Activated CD4-positive, alpha-beta memory T cell treated with anti-CD3 and anti-CD28 coated beads for 36 hours (primary cell): ENCODE results near the gene INTS4. TPM values are rescaled to one million over a fixed set of nuclear protein-coding genes. Genes with fewer than 3 reads are reported as not detected.
A peak's percentile ranks its signal among the peaks of the same experiment; 100 is the strongest.
"Not testable (repeated sequence)": the region's sequence is repeated elsewhere in the genome, so short reads cannot be mapped to it uniquely, and the experiment has no call there.

Experiments used
- CTCF ChIA-PET: fragments of 350-600 bp; sonication (Branson Sonifier 250); formaldehyde crosslinking; loops from one replicate; lab custom pipeline; 2021; ENCODE audit warnings: antibody characterized with exemption, inconsistent platforms; lab: Charles Lee
- POLR2A ChIA-PET: fragments of 350-600 bp; sonication (Branson Sonifier 250); formaldehyde crosslinking; loops from one replicate; lab custom pipeline; 2021; ENCODE audit warnings: antibody characterized with exemption; lab: Charles Lee
- DNase-seq: peaks from one replicate; pipeline ENCODE4 v3.0.0-alpha.2; 2020
- H3K27ac Mint-ChIP-seq: one replicate; pipeline ENCODE4 v1.8.0; 2021; ENCODE audit warnings: mixed read lengths
- H3K27me3 Mint-ChIP-seq: one replicate; pipeline ENCODE4 v1.8.0; 2021; ENCODE audit warnings: mixed read lengths
- H3K36me3 Mint-ChIP-seq: one replicate; pipeline ENCODE4 v1.8.0; 2021; ENCODE audit warnings: mixed read lengths
- H3K4me1 Mint-ChIP-seq: one replicate; pipeline ENCODE4 v1.8.0; 2021; ENCODE audit warnings: low read depth, mixed read lengths
- H3K4me3 Mint-ChIP-seq: one replicate; pipeline ENCODE4 v1.8.0; 2021; ENCODE audit warnings: mild to moderate bottlenecking, mixed read lengths
- H3K9me3 Mint-ChIP-seq: one replicate; pipeline ENCODE4 v1.8.0; 2021; ENCODE audit warnings: mixed read lengths
- intact Hi-C: fragments of 100-400 bp; cut with micrococcal nuclease; formaldehyde crosslinking; loops from one replicate; pipeline ENCODE4 v1.15.1; 2023
- total RNA-seq, 2 experiments: library from RNA; stranded (reverse); gene quantifications; one replicate each; pipeline ENCODE4 v1.2.3, GENCODE V29; 2021

The INTS4 gene
- total RNA-seq, 2 experiments from 2014 or later, result 53.5 to 55.3 TPM

GRCh38 chr11:78019808-78020207 lies 25.3 kb upstream of the INTS4 start:
- H3K4me1 Mint-ChIP-seq, result no peaks in the 10 kb centered on the region
- POLR2A ChIA-PET, result no interaction called here

DNA sequence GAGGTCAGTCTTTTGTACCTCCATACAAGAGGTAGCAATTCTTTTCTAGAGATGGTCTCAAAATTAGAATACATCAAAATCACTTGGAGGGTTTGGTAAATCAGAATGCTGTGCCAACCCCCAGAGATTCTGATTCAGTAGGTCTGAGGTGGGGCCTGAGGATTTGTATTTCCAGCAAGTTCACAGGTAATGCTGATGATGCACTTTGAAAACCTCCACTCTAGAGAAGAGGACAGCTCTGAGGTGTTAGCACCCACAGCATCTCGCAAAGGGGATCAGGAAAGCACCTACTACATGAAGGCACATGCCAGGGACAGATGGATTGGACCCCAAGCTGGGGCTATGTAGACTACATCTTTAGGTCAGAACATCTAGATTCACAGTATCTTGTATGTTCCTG lies 21.4 kb upstream of the INTS4 start:
- Mint-ChIP-seq H3K4me1 (no peaks in the 10 kb centered on the region), H3K36me3 (no peaks in the 10 kb centered on the region), H3K27ac (no peak overlapping the region), H3K9me3 (no peaks in the 10 kb centered on the region), H3K27me3 (no peaks in the 10 kb centered on the region), H3K4me3 (no peak overlapping the region)
- DNase-seq, result no peak
- ChIA-PET POLR2A (no interaction called here), CTCF (no interaction called here)
- intact Hi-C loops, result no loop called here

More at GRCh38 chr11:78019808-78020207, 25.3 kb upstream of the INTS4 start:
- H3K9me3 Mint-ChIP-seq, result no peaks in the 10 kb centered on the region
- no peaks in the 10 kb centered on the region for H3K36me3 Mint-ChIP-seq
- H3K27ac Mint-ChIP-seq, result no peak overlapping the region
- CTCF ChIA-PET, result interaction anchor here (1.4 kb wide), 1 partner anchor 26 kb away, joined by 7 read pairs; no protein-coding TSS in a partner anchor
- no peak overlapping the region for H3K4me3 Mint-ChIP-seq
- DNase-seq, result no peak
- peaks cover 12% of the 10 kb centered on the region for H3K27me3 Mint-ChIP-seq
- intact Hi-C loops, result no loop called here

DNA sequence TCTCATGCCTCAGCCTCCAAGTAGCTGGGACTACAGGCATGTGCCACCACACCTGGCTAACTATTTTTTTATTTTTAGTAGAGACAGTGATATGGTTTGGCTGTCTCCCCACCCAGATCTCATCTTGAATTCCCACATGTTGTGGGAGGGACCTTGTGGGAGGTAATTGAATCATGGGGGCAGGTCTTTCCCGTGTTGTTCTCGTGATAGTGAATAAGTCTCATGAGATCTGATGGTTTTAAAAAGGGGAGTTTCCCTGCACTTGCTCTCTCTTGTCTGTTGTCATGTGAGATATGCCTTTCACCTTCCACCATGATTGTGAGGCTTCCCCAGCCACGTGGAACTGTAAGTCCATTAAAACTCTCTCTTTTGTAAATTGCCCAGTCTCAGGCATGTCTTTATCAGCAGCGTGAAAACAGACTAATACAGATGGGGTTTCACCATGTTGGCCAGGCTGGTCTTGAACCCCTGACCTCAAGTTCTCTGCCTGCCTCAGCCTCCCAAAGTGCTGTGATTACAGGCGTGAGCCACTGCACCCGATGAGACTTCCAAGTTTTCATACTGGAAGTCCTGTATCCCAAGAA lies 20.6 kb upstream of the INTS4 start:
- POLR2A ChIA-PET, result not testable (repeated sequence)

DNA sequence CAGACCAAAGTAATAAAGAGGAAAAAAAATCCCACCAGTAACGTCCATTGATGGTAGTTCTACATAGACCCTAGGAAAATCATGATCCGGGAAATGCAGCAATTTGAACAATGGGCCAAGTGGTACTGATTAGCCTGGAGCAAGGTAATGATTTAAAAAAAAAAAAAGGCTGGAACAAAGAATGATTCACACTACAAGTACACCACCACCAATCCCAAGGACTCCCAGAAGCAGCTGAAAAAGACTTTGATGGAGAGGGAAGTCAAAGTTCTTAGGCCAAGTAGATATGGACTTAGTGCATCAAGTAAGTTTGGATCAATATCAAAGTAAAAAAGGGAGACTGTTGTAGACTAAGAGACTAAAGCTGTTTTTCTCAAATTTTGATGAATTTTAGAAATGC lies 16.8 kb upstream of the INTS4 start:
- no peaks in the 10 kb centered on the region for H3K27me3 Mint-ChIP-seq
- intact Hi-C loops, result no loop called here
- H3K4me3 Mint-ChIP-seq, result no peak overlapping the region
- H3K4me1 Mint-ChIP-seq, result no peaks in the 10 kb centered on the region
- no peaks in the 10 kb centered on the region for H3K9me3 Mint-ChIP-seq
- CTCF ChIA-PET, result no interaction called here
- H3K36me3 Mint-ChIP-seq, result no peaks in the 10 kb centered on the region
- no peak for DNase-seq
- no peak overlapping the region for H3K27ac Mint-ChIP-seq
- POLR2A ChIA-PET, result no interaction called here

More for the DNA sequence above, 20.6 kb upstream of the INTS4 start:
- H3K9me3 Mint-ChIP-seq, CTCF ChIA-PET, intact Hi-C loops, H3K36me3 Mint-ChIP-seq, H3K4me1 Mint-ChIP-seq, DNase-seq, H3K4me3 Mint-ChIP-seq, H3K27me3 Mint-ChIP-seq, H3K27ac Mint-ChIP-seq: not testable (repeated sequence)

GRCh38 chr11:78010755-78011154 lies 16.3 kb upstream of the INTS4 start:
- ChIA-PET POLR2A (no interaction called here), CTCF (interaction anchor here (1.4 kb wide), 1 partner anchor 11 kb away, joined by 4 read pairs; no protein-coding TSS in a partner anchor)
- no peak for DNase-seq
- no peaks in the 10 kb centered on the region for H3K27me3 Mint-ChIP-seq
- no peaks in the 10 kb centered on the region for H3K9me3 Mint-ChIP-seq
- H3K4me1 Mint-ChIP-seq, result no peaks in the 10 kb centered on the region
- no peaks in the 10 kb centered on the region for H3K36me3 Mint-ChIP-seq
- intact Hi-C loops, result no loop called here
- no peak overlapping the region for H3K4me3 Mint-ChIP-seq
- no peak overlapping the region for H3K27ac Mint-ChIP-seq

DNA sequence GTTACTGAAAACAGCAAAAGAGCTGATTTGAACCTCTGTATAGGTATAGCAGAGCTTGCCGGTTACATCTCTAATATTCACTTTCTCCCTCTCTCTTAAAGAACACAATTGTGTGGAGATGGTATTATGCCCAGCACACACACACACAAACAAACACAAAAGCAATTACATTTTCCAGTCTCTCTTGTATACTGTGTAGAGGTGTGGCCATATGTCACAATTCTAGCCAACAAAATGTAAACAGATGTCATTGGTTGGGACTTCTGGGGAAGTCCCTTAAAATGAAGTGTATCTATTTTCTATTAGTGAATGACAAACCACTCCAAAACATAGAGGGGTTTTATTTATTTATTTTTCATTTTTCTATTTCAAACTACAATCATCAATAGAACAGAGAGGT lies 15.8 kb upstream of the INTS4 start:
- Mint-ChIP-seq H3K36me3 (no peaks in the 10 kb centered on the region), H3K4me3 (no peak overlapping the region), H3K27ac (no peak overlapping the region), H3K9me3 (no peaks in the 10 kb centered on the region), H3K4me1 (no peaks in the 10 kb centered on the region), H3K27me3 (no peaks in the 10 kb centered on the region)
- no peak for DNase-seq
- ChIA-PET CTCF (interaction anchor here (0.6 to 1.4 kb wide), 2 partner anchors 11 to 36 kb away, joined by 3 to 4 read pairs; no protein-coding TSS in a partner anchor), POLR2A (no interaction called here)
- intact Hi-C loops, result no loop called here

DNA sequence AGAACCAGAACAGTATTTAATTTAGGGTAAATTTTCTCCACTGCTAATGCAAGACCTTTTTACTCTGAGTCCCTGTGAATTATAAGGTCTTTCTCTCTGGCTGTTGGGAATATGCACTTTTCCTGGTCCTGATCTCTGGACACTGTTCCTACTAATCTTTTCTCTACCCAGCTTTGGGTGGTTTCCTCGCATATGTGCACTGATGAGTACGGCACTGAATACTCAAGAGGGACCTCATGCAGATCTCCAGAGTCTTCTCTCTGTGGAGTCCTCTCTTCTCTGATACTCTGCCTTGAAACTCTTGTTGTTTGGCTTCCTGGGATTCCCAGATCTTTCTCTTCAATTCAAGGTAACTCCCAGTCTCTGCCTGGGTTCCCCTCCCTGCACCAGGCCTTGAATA lies 14.6 kb upstream of the INTS4 start:
- CTCF ChIA-PET, result interaction anchor here (1.4 kb wide), 1 partner anchor 9 kb away, joined by 4 read pairs; no protein-coding TSS in a partner anchor

GRCh38 chr11:78000193-78000592 lies 5.7 kb upstream of the INTS4 start:
- Mint-ChIP-seq H3K36me3 (no peaks in the 10 kb centered on the region), H3K27me3 (no peaks in the 10 kb centered on the region), H3K4me1 (peaks cover 7% of the 10 kb centered on the region), H3K27ac (no peak overlapping the region), H3K9me3 (no peaks in the 10 kb centered on the region), H3K4me3 (no peak overlapping the region)
- intact Hi-C loops, result loop anchor here (1.0 kb wide), 1 partner anchor 224 kb away; no protein-coding TSS in a partner anchor
- DNase-seq, result peak; percentile 53
- ChIA-PET CTCF (interaction anchor here (0.8 to 2.0 kb wide), 13 partner anchors 8 to 224 kb away, joined by 3 to 19 read pairs (median 4); no protein-coding TSS in a partner anchor), POLR2A (no interaction called here)

More for the DNA sequence above, 14.6 kb upstream of the INTS4 start:
- intact Hi-C loops, result no loop called here
- DNase-seq, result no peak
- Mint-ChIP-seq H3K4me3 (no peak overlapping the region), H3K4me1 (no peaks in the 10 kb centered on the region), H3K27ac (no peak overlapping the region), H3K27me3 (no peaks in the 10 kb centered on the region), H3K9me3 (no peaks in the 10 kb centered on the region), H3K36me3 (no peaks in the 10 kb centered on the region)
- POLR2A ChIA-PET, result no interaction called here

DNA sequence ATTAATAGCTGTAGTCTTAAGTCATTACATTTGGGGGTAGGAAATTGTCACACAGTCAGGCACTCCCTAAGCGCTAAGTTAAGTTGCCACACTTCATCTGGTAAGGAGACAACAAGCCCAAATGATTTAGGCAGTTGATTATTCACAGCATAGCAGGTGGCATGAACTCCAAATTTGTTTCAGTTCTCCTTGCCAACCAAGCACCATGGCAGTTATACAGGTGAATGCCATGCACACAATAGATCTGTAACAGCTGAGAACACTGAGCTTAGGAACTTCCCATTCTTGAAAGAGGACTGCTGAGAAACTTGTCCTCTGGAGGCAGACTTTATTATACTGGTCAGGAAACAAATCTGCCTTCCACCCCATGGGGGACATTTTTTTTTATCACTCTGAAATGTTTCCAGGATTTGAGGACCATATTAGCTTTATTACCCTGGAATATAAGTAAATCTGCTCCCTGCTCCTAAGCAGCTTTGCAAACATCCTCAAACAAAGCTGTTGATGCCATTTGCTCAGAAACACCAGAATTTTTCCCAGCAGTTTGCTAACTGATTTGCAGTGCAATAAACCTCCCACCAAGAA lies 5.1 kb upstream of the INTS4 start:
- Mint-ChIP-seq H3K4me3 (no peak overlapping the region), H3K9me3 (no peaks in the 10 kb centered on the region), H3K4me1 (peaks cover 10% of the 10 kb centered on the region), H3K27me3 (no peaks in the 10 kb centered on the region), H3K36me3 (no peaks in the 10 kb centered on the region), H3K27ac (no peak overlapping the region)
- no peak for DNase-seq
- POLR2A ChIA-PET, result interaction anchor here (0.6 kb wide), 1 partner anchor 121 kb away, joined by 9 read pairs; no protein-coding TSS in a partner anchor
- CTCF ChIA-PET, result interaction anchor here (0.8 to 2.0 kb wide), 15 partner anchors 9 to 229 kb away, joined by 3 to 19 read pairs (median 4); partner anchors contain the start of gene ALG8
- intact Hi-C loops, result loop anchor here (1.0 to 10.0 kb wide), 3 partner anchors 223 to 1555 kb away; partner anchors contain the start of genes EMSY and GAB2

GRCh38 chr11:77993902-77994301 lies 566 bp downstream of the INTS4 start:
- H3K4me1 Mint-ChIP-seq, result peaks cover 27% of the 10 kb centered on the region

DNA sequence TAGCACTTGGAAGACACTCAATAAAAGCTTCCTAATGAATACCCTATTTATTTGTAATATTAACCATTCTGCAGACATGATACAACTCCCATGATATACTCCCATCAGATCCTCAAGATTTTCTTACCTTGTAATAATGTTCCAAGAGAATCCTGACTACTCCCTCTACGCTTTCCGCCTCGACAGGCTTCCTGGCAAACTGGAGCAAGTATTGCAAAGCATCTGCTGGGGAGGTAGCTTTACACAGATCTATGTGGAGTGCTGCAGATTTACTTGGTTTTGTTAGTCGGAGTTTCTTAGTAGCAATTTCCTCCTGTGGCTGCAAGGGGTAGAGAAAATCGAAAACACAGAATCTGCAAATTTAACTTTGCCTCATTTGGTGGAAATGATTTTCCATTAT lies 3.5 kb downstream of the INTS4 start:
- no peak overlapping the region for H3K4me3 Mint-ChIP-seq
- ChIA-PET POLR2A (no interaction called here), CTCF (interaction anchor here (1.2 to 1.7 kb wide), 2 partner anchors 9 to 55 kb away, joined by 3 to 4 read pairs; no protein-coding TSS in a partner anchor)
- H3K27me3 Mint-ChIP-seq, result no peaks in the 10 kb centered on the region
- H3K36me3 Mint-ChIP-seq, result peaks cover 22% of the 10 kb centered on the region
- H3K27ac Mint-ChIP-seq, result no peak overlapping the region
- no peak for DNase-seq
- intact Hi-C loops, result loop anchor here (10.0 kb wide), 1 partner anchor 1546 kb away; the partner anchor contains the start of gene EMSY
- peaks cover 3% of the 10 kb centered on the region for H3K9me3 Mint-ChIP-seq
- H3K4me1 Mint-ChIP-seq, result peaks cover 40% of the 10 kb centered on the region

More at GRCh38 chr11:77993902-77994301, 566 bp downstream of the INTS4 start:
- Mint-ChIP-seq H3K27ac (peak overlapping the region; percentile 93), H3K27me3 (no peaks in the 10 kb centered on the region), H3K4me3 (peak overlapping the region; percentile 89), H3K9me3 (no peaks in the 10 kb centered on the region), H3K36me3 (peaks cover 3% of the 10 kb centered on the region)
- POLR2A ChIA-PET, result interaction anchor here (1.3 to 1.7 kb wide), 2 partner anchors 46 to 85 kb away, joined by 5 to 11 read pairs; partner anchors contain the start of gene NDUFC2
- intact Hi-C loops, result loop anchor here (1.0 to 10.0 kb wide), 5 partner anchors 145 to 1549 kb away; partner anchors contain the start of genes ALG8, CLNS1A, EMSY and KCTD21
- CTCF ChIA-PET, result interaction anchor here (1.0 to 2.1 kb wide), 2 partner anchors 52 to 145 kb away, joined by 4 to 19 read pairs; partner anchors contain the start of gene ALG8
- DNase-seq, result no peak

- CTCF ChIA-PET, H3K27ac Mint-ChIP-seq, H3K9me3 Mint-ChIP-seq, H3K27me3 Mint-ChIP-seq, H3K4me3 Mint-ChIP-seq, POLR2A ChIA-PET, intact Hi-C loops, DNase-seq: not testable (repeated sequence)
- H3K36me3 Mint-ChIP-seq, result peaks cover 44% of the 10 kb centered on the region
- peaks cover 33% of the 10 kb centered on the region for H3K4me1 Mint-ChIP-seq
Measured at GRCh38 chr11:77986456-77986855, 8.0 kb downstream of the INTS4 start.
